ENCODE results near the gene MRPL52. TPM values are rescaled to one million over a fixed set of nuclear protein-coding genes. Genes with fewer than 3 reads are reported as not detected.
"Not testable (repeated sequence)": the region's sequence is repeated elsewhere in the genome, so short reads cannot be mapped to it uniquely, and the experiment has no call there.

Gene MRPL52
- total RNA-seq: 110 TPM
- long read RNA-seq, transcript MRPL52-202 (5 exons, 1,118 nt): major isoform, 16 of 44 reads
- long read RNA-seq, transcript MRPL52-203 (5 exons, 1,111 nt): minor isoform, 11 of 44 reads
- long read RNA-seq, transcript MRPL52-210 (4 exons, 895 nt): minor isoform, 6 of 44 reads
- long read RNA-seq, partial matches to known transcripts: 5 of 44 reads
- long read RNA-seq, other reads (novel, unspliced or antisense): 4 of 44 reads

DNA sequence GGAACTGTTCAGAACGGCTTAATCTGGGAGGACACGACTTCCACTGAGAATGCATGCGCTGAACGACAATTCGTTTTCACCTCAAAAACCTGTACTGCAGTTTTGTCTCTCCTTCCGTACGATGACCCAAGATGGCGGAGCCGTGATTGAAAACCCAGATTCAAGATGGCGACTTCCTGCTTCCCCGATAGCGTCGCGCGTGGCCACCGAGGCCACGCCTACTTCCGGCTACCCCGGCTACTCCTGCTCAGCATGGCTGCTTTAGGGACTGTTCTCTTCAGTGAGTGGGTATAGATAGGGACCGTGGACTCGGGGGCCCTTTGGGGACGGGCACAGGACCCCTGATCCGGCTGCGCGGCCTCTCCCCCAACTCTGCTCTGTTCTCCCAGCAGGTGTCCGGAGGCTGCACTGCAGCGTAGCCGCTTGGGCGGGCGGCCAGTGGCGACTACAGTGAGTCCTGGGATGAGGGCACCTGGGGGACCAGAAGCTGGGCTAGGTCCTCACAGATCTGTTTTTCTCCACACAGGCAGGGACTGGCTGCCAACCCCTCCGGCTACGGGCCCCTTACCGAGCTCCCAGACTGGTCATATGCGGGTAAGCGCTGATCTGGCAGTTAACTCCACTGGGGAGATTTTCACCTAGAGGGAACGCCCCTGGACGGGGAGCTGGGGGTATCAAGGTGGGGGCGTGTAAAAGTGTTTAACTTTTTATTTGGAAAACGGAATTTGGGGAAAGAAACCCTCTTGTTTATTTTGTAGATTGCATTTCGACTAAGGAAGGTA lies at the start of gene MRPL52:
MRPL52 (plus strand) TSS at position 227 of the 782 bp plus-strand sequence; CDS start at position 253, 26 bp downstream.
- intact Hi-C loops (cut with DNase I): loop anchor here (5.0 to 10.0 kb wide), 3 partner anchors 37 to 435 kb away; partner anchors contain the start of gene RBM23
- ATAC-seq: peak; percentile 95
- DNase-seq (ENCODE audit: missing footprints): peak; percentile 94

DNA sequence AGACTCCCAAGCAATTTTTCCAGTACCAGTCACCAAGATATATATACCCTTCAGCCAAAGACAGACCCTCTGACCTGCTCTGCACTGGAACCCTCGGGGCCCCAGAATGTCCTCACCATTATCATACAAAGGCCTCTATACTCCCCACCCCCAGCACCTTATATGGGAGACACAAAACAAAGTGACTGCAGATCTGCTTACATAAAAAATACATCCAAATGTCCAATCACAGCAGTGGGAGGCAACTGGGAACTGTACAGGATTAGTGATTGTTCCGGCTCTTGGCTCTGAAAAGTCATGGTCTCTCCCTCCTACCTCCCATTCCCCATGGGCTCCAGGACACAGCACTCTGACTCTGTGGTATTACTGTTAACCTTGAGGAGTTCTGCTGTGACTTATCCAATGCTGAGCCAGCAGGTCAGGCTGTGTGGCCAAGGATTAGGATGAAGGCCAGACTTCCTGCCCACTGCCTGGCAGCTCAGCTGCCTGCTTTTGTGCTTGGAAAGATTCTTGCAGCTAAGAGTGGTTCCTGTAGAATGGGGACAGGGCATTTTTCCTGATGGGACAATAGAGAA lies 49.5 kb upstream of the MRPL52 start:
- ATAC-seq: peak; percentile 9
- intact Hi-C loops (cut with DNase I): no loop called here
- no peak for DNase-seq (ENCODE audit: missing footprints)

DNA sequence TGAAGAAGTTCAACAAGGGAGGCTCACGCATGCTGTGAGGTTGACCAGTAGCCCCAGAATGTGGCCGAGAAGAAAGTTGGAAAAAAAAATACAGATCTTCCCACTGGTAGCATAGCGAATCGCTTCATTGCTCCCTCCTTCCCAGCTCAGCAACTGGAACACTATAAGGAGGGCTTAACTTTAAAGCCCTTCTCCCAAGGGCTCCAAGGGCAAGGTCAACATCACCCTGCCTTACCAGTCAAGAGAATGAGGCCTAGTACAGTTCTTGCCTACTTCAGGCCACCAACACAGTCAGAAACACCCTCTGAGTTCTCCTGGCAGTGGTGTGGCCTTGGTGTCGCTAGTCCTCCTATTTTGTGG lies 48.8 kb upstream of the MRPL52 start:
- intact Hi-C loops (cut with DNase I): no loop called here
- DNase-seq (ENCODE audit: missing footprints): no peak
- ATAC-seq: no peak

- intact Hi-C loops (cut with DNase I): no loop called here
- ATAC-seq: no peak
- no peak for DNase-seq (ENCODE audit: missing footprints)
Observed at GRCh38 chr14:22781301-22781991, 48.2 kb upstream of the MRPL52 start.

DNA sequence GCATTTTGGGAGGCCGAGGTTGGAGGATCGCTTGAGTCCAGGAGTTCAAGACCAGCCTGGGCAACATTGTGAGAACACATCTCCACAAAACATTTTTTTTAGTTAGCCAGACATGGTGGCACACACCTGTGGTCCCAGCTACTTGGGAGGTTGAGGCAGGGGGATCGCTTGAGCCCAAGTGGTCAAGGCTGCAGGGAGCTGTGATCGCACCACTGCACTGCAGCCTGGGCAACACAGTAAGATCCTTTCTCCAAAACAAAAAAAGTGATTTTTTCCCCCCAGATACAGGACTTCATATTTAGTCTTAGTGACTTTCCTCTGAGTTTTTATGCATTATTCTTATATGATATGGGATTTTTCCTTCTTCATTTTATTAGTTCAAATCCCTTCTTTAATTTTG lies 43.0 kb upstream of the MRPL52 start:
- ATAC-seq (no peak), DNase-seq (ENCODE audit: missing footprints) (no peak)
- intact Hi-C loops (cut with DNase I): no loop called here

- no peak for ATAC-seq
- intact Hi-C loops (cut with DNase I): no loop called here
- DNase-seq (ENCODE audit: missing footprints): no peak
Observed at GRCh38 chr14:22791301-22791700, 38.4 kb upstream of the MRPL52 start.

GRCh38 chr14:22792158-22792557 lies 37.5 kb upstream of the MRPL52 start:
- no peak for ATAC-seq
- intact Hi-C loops (cut with DNase I): no loop called here
- no peak for DNase-seq (ENCODE audit: missing footprints)

- ATAC-seq; intact Hi-C loops (cut with DNase I); DNase-seq (ENCODE audit: missing footprints): not testable (repeated sequence)
Observed at GRCh38 chr14:22793550-22793949, 36.1 kb upstream of the MRPL52 start.

GRCh38 chr14:22793976-22794375 lies 35.7 kb upstream of the MRPL52 start:
- DNase-seq (ENCODE audit: missing footprints) (no peak), ATAC-seq (no peak)

DNA sequence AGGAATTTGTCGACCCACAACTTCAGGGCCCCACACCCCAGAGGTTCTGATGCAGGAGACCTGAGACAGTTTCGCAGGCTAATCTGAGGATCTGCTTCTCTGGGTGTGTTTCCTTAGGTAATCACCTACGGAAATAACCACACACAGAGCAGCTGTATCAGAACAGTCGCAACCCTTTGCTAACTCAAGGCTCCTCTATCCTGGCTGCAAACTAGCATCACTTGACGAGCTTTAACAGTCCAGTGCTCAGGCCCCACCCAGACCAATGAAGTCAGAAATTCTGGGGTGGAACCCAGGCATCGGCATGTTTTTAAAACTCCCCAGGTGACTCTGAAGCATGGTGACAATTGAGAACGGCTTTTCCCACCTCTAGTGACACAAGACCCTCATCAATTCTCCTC lies 35.1 kb upstream of the MRPL52 start:
- DNase-seq (ENCODE audit: missing footprints) (no peak), ATAC-seq (no peak)
- intact Hi-C loops (cut with DNase I): no loop called here

More at GRCh38 chr14:22793976-22794375, 35.7 kb upstream of the MRPL52 start:
- intact Hi-C loops (cut with DNase I): no loop called here

GRCh38 chr14:22796087-22796707 lies 33.5 kb upstream of the MRPL52 start:
- intact Hi-C loops (cut with DNase I): no loop called here
- DNase-seq (ENCODE audit: missing footprints): no peak

GRCh38 chr14:22797017-22797917 lies 32.4 kb upstream of the MRPL52 start:
- no peak for DNase-seq (ENCODE audit: missing footprints)
- intact Hi-C loops (cut with DNase I): no loop called here
- ATAC-seq: no peak

More at GRCh38 chr14:22796087-22796707, 33.5 kb upstream of the MRPL52 start:
- ATAC-seq: no peak

- intact Hi-C loops (cut with DNase I): no loop called here
- ATAC-seq (no peak), DNase-seq (ENCODE audit: missing footprints) (no peak)
Observed at GRCh38 chr14:22798528-22798927, 31.2 kb upstream of the MRPL52 start.

- DNase-seq (ENCODE audit: missing footprints) (no peak), ATAC-seq (no peak)
- intact Hi-C loops (cut with DNase I): no loop called here
Observed at GRCh38 chr14:22800346-22800745, 29.3 kb upstream of the MRPL52 start.

- intact Hi-C loops (cut with DNase I): no loop called here
- ATAC-seq (no peak), DNase-seq (ENCODE audit: missing footprints) (no peak)
Observed at GRCh38 chr14:22801716-22802115, 28.0 kb upstream of the MRPL52 start.

DNA sequence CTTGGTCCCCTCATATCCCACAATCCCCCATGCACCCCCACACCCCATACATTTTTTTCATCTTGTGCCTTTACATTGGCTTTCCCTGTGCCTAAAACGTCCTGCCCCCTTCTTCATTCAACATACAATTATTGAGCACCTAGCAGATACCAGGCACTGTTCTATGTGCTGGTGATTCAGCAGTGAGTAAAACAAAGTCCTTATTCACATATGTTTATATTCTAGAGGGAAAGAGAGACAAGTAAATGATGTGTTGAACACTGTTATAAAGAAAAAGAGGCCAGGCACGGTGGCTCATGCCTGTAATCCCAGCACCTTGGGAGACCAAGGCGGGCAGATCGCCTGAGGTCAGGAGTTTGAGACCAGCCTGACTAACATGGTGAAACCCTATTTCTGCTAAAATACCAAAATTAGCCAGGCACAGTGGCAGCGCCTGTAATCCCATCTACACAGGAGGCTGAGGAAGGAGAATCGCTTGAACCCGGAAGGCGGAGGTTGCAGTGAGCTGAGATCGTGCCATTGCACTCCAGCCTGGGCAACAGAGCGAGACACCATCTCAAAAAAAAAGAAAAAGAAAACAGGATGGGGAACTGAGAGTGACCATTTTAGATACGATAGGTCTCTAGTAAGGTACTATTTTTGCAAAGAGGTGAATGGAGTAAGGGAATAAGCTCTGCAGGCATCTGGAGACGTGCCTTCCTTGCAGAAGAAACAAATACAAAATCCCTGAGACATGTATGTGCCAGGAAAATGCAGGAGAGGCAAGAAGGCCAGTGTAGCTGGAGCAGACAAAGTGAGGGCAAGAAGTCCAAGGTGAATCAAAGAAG lies 26.6 kb upstream of the MRPL52 start:
- intact Hi-C loops (cut with DNase I): no loop called here
- ATAC-seq: no peak
- DNase-seq (ENCODE audit: missing footprints): no peak

DNA sequence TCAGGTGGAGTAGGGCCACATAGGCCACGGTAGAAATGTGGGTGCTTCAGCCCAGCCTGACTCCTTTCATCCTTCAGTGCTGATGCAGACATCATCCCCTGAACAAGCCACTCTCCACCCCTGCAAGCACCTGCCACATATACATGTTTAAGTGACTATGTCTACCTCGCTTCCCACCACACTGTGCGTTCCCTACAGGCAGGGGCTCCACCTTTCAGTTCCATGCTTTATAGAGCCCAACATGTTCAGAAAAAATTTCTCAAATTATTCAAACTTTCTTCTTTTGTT lies 26.1 kb upstream of the MRPL52 start:
- DNase-seq (ENCODE audit: missing footprints): no peak
- intact Hi-C loops (cut with DNase I): no loop called here
- no peak for ATAC-seq

All from Right ventricle myocardium inferior (tissue), 1 donor.